NCI-H1436 (cell line): ENCODE results near the gene NOP9.
A peak's percentile ranks its signal among the peaks of the same experiment; 100 is the strongest.
"Not testable (repeated sequence)": the region's sequence is repeated elsewhere in the genome, so short reads cannot be mapped to it uniquely, and the experiment has no call there.

Experiments used
- DNase-seq: peaks from one replicate; lab custom pipeline; 2025; lab: John Stamatoyannopoulos, UW

NOP9 gene

DNA sequence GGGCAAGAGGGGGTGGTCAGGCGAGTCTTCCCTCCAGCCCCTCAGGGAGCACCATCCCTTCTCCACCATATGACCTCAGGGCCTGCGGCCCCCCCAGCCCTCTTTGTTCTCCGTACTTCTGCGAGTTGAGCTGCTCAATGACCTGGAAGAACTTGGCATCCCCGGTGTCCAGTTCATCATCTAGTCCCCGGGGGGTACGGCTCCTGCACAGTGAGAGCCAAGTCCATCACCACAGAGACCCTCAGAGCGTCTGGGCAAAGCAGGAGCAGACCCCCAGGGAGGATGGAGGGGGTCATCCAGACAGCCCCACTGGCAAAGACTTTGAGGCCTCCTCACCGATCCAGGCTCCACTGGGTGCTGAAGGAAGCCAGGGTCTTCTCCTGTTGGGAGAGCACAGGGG lies 26.3 kb downstream of the NOP9 start:
- DNase-seq, result no peak

DNA sequence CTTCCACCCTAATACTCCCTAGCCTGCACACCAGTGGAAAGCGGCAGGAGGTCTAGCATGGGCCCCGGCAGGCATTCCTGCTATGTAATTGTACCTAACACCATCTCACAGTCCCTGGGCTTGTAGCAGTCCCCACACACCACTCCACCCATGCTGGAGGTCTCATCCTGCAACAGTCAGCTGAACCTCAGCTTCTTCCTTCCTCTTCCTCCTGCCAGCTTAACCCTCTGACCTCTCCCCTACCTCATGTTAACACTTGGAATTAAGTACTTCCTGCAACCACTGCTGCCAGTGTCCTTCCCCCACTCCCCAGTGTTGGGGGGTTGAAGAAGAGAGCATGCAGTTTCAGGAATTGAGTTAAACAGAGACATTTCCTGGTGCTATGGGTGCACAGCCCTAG lies 27.7 kb downstream of the NOP9 start:
- no peak for DNase-seq

DNA sequence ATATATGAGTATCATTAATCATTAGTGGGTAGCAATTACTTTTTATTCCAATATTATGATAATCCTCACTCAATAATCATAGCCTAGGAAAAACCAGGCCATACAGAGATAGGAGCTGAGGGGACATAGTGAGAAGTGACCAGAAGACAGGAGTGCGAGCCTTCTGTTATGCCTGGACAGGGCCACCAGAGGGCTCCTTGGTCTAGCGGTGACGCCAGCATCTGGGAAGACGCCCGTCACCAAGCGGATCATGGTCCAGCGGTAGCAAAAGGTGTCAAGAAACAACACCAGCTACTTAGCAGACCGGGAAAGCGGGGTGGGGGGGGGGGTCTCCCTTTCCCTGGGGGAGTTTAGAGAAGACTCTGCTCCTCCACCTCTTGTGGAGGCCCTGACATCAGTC lies 28.3 kb downstream of the NOP9 start:
- not testable (repeated sequence) for DNase-seq

- DNase-seq, result no peak
These were observed 29.5 kb downstream of the NOP9 start for GRCh38 chr14:24329073-24329663.

- DNase-seq, result no peak
These were observed 30.1 kb downstream of the NOP9 start for GRCh38 chr14:24329736-24330135.

DNA sequence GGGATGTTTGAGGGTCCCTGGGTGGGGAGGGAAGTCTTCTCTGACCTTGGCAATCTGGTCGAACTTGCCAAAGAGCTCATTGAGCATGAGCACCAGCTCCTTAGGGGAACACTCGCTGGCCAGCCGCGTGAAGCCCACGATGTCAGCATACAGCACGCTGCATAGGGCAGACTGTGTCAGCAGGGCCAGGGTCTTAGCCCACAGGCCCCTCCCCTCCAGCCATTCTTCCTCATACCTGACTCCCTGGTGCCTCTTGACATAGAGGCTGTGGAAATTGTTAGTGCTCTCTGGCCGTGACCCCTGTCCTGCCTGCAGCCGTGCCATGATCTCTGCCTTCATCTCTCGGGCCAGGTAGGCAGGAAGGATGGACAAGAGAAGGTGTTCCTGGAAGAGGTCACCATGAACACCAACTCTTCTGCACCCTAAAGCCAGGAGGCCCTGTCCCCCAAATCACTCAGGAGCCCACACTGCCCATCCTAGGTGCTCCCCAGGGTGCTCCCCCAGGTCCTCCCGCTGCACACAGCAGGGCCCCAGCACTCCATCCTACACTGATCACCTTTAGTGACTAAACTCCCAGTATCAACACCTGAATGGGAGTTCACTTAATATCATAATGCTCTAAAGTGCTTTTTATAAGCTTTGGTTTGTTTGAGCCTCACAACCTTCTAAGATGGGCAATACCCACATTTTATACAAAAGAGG lies 31.5 kb downstream of the NOP9 start:
- no peak for DNase-seq

GRCh38 chr14:24331731-24332267 lies 32.1 kb downstream of the NOP9 start:
- DNase-seq, result no peak

DNA sequence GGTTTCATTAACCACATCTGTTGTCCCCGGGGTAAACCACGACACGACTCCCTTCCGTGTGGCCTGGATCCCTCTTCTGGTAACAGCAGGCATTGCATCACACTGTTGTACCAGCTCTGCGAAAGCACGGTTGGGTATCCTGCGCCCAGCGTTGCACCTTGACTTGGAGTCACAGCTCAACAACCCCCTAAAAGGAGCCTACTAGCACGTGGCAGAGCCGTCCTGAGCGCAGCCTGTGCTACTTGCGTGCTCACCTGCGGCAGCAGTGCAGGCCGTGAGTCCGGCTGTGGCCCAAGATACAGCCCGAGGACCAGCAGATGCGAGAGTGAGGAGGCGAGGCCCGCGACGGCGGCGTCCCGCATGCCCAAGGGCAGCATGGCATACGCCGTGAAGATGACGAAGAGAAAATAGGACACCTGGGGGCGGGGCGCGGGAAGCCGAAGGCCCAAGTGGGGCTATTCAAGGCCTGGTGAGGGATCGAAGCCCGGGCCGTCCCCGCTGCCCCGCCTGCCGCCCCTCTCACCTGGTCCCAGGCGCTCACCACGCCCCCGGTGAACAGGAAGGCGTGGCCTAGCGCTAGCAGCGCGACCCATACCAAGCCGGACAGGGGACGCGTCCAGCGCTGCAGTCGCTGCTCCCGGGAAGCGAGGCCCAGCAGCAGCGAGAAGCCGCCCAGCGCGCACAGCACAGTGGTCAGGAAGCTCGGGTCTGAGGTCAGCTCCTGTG lies 32.8 kb downstream of the NOP9 start:
- peak; percentile 77 for DNase-seq

DNA sequence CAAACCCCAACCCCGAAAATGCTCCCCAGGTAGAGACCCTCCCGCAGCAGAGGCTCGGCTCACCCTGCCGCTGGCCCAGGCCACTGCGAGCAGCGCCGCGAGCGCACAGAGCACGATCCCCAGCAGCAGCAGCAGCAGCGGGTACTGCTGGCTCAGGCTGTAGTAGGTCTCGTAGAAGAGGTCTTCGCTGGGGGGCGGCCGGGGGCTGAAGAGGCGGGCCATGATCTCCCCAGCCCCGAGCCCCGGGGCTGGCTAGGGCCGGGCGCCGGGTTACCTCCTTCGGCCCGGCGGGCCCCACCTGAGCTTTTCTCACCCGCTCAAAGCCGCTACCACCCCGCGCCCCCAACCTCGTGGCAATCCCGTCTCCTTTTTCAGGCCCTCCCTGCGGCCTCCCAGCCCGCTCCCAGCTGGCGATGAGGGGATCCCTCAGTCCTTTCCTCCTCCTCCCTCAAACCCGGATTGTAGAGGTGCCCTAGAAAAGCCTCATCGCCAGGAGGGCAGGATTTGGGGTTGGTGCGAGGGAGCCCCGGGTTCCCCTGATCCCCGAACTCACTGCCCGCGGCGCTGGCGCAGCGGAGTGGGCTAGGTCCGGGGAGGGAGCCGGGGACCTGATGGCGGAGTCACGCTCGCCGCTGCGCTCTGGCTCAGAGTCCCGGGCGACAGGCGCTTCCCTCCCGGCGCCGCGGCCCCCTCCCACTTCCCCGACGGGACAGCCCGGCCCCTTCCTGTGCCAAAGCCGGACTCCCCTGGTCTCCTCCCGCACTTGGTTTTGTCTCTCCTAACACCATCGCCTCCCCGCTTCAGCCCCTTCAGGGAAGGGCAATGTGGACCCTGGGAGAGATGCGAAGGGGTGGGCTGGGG lies 35.0 kb downstream of the NOP9 start, which contains the start of gene ADCY4:
TSS of gene ADCY4 (minus strand) at position 641 of the 861 bp plus-strand sequence. CDS start at position 222, 419 bp downstream.
- no peak for DNase-seq

DNA sequence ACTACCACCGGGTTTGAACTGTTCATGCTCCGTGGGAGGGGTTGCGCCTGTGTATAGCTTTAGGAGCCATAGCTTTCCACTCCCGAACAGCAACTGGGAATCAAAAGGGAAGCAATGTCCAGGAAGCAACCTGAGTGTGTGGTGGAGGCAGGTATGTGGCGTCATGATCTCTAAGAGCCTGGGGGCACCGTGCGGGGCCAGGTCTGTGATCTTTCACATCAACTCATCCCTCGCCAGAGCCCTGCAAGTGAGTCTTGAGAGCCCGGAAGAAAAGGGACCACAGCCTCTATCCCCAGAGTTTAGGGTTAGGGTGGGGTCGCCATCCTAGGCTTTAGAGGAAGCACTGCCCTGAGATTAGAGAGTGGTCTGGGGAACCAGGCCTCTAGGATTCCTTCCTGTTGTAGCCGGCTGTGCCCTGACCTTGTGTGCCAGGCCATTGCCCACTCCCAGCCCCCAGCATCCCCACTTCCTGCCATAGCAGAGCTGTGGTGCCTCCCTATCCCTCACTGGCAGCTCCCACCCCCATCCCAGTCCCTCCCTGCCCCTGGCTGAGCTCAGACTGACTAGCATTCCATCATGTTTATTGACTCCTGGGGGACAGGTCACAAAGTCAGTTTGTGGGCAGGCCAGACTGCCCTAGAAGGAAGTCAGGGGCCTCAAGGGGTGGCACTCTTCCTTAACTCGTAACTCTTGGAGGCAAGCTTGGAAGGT lies 36.0 kb downstream of the NOP9 start:
- DNase-seq, result no peak

GRCh38 chr14:24337144-24337823 lies 37.6 kb downstream of the NOP9 start:
- DNase-seq, result no peak

DNA sequence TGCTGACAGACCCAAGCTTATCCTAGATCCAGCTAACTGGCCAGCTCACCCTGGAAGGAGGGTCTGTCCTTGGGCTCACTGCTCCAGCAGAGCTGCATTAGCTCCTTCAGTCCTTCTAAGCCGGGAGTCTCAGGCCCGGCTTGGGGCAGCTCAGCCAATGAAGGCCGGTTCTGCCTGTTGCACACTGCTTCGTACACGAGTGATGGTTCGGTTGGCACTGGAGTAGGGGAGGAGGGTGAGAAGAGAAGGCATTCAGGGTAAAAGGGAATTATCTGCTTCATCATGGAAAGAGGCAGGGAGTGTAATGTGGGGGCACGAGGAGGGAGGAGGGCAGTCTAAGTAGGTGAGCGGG lies 38.1 kb downstream of the NOP9 start:
- DNase-seq, result no peak

- DNase-seq, result no peak
These were observed 39.2 kb downstream of the NOP9 start for GRCh38 chr14:24338843-24339242.

GRCh38 chr14:24339284-24340151 lies 39.9 kb downstream of the NOP9 start, which contains the start of gene RIPK3:
Gene RIPK3, minus strand, starts transcription at chr14:24339991. Its CDS starts 165 bp downstream, at chr14:24339826.
- DNase-seq, result no peak

DNA sequence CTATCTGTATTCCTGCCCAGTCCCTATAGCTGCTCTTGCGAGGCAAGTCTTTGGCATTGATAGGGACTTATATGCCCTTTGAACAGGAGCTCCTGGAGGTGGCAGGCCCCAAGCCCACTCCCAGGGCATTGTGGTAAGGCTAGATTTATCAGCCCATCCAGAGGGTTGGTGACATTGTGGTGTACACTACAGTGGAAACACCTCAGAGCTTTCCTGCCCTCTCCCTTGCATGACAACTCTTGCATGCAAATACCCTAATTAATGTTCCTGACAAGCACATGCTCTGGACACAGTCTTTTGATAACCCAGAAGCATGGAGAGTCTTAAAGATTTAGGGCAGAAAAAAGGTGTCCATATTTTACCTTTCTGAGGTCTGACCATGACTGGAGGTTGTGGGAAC lies 41.0 kb downstream of the NOP9 start:
- no peak for DNase-seq

DNA sequence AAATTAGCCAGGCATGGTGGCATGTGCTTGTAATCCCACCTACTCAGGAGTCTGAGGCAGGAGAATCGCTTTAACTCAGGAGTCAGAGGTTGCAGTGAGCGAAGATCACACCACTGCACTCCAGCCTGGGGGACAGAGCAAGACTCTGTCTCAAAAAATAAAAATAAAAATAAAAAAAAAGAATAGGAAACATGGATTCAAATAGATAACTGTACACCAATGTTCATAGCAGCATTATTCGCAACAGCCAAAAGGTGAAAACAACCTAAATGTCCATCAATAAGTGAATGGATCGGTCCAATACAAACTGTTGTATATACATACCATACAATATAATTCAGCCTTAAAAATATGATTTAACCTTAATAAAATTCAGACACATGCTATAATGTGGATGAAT lies 43.2 kb downstream of the NOP9 start:
- no peak for DNase-seq

DNA sequence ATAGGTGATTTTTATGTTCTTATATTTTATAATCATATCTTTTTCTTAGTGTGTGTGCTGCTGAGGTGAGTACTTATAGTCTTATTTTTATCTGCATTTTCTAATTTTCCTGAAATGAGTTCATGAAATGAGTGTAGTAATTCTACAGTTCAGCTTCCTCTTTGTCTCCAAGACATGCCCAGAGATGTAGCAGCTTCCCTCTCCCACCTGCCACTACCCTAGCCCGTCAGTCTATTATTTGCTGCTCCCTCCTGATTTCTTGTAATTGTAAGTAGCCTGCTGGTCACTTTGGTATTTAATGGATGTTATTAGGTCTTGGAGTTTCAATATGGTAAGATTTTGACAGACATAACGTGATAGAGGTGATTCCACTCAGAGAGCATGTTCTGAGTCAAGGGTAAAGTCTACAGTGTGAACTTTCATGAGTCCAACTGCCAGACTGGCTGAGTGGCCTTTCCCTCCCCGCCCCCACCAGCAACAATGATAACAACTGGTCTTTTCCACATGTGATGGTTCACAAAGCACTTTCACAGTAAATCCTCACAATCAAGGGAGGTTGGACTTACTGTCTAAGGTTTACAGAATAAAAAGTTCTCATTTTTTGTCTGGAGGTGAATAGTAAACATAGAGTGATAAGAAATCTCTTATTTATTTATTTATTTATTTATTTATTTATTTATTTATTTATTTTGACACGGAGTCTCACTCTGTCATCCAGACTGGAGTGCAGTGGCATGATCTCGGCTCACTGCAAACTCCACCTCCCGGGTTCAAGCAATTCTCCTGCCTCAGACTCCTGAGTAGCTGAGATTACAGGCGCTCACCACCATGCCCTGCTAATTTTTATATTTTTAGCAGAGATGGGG lies 44.4 kb downstream of the NOP9 start:
- no peak for DNase-seq

- DNase-seq, result no peak
These were observed 47.5 kb downstream of the NOP9 start for GRCh38 chr14:24347134-24347533.

DNA sequence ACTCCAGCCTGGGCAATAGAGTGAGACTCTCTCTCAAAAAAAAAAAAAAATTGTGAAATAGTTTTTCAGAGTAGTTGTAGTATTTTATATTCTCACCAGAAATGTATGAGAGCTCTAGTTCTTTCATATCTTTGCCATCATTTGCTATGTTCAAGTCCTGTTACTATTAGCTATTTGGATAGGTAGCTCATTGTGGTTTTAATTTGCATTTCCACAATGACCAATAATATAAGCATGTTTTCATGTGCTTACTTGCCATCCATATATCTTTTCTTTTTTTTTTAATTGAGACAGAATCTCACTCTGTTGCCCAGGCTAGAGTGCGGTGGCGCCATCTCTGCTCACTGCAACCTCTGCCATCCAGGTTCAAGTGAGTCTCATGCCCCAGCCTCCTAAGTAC lies 48.5 kb downstream of the NOP9 start:
- DNase-seq, result no peak
